Duodenal mucosa (tissue), 2 donors: Measurements from ENCODE around the gene GOPC.

ENCODE experiments used
- H3K27ac ChIP-seq: one replicate; pipeline ENCODE4 v1.7.0; 2013; ENCODE audit warnings: low read depth, low read length
- H3K27me3 ChIP-seq, 2 donors: one replicate each; pipeline ENCODE4 v1.7.0; 2013; ENCODE audit warnings: low read length in 2 of 2, control low read depth in 1 of 2; ENCODE audit not compliant: insufficient read depth in 2 of 2, control insufficient read depth in 1 of 2
- H3K36me3 ChIP-seq, 2 donors: one replicate each; pipeline ENCODE4 v1.7.0; 2013; ENCODE audit warnings: low read length in 2 of 2, control low read depth in 1 of 2; ENCODE audit not compliant: insufficient read depth in 2 of 2, control insufficient read depth in 1 of 2
- H3K4me1 ChIP-seq, 2 donors: one replicate each; pipeline ENCODE4 v1.7.0; 2013; ENCODE audit warnings: low read length in 2 of 2, control low read depth in 1 of 2; ENCODE audit not compliant: insufficient read depth in 2 of 2, control insufficient read depth in 1 of 2
- H3K4me3 ChIP-seq, 2 donors: one replicate each; pipeline ENCODE4 v1.7.0; 2013; ENCODE audit warnings: low read length in 2 of 2, low read depth in 1 of 2
- H3K9ac ChIP-seq, 2 donors: one replicate each; pipeline ENCODE4 v1.7.0; 2013; ENCODE audit warnings: low read length in 2 of 2, low read depth in 1 of 2
- H3K9me3 ChIP-seq, 2 donors: one replicate each; pipeline ENCODE4 v1.7.0; 2013; ENCODE audit warnings: low read length in 2 of 2, control low read depth in 1 of 2; ENCODE audit not compliant: control insufficient read depth in 1 of 2

Gene GOPC

DNA sequence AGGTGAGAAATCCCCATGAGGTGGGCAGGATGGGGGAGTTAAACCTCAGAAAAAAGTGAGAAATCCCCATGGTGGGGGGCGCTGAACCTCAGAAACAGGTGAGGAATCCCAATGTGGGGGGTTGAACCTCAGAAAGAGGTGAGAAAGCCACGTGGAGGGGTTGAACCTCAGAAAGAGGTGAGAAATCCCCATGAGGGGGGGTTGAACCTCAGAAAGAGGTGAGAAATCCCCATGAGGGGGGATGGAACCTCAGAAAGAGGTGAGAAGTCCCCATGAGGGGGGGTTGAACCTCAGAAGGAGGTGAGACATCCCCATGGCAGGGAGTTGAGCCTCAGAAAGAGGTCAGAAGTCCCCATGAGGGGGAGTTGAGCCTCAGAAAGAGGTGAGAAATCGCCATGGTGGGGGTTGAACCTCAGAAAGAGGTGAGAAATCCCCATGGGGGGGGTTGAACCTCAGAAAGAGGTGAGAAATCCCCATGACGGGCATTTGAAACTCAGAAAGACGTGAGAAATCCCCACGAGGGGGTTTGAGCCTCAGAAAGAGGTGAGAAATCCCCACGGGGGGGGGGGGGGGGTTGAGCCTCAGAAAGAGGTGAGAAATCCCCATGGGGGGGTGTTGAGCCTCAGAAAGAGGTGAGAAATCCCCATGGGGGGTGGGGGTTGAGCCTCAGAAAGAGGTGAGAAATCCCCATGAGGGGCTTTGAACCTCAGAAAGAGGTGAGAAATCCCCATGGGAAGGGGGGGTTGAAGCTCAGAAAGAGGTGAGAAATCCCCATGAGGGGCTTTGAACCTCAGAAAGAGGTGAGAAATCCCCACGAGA, 14.3 kb upstream of the GOPC start:
- Histone ChIP-seq H3K9me3 (no peaks in the 10 kb centered on the region), H3K27ac (no peak overlapping the region), H3K4me3 (no peak overlapping the region), H3K9ac (no peak overlapping the region), H3K4me1 (no peaks in the 10 kb centered on the region), H3K27me3 (no peaks in the 10 kb centered on the region), H3K36me3 (no peaks in the 10 kb centered on the region)

DNA sequence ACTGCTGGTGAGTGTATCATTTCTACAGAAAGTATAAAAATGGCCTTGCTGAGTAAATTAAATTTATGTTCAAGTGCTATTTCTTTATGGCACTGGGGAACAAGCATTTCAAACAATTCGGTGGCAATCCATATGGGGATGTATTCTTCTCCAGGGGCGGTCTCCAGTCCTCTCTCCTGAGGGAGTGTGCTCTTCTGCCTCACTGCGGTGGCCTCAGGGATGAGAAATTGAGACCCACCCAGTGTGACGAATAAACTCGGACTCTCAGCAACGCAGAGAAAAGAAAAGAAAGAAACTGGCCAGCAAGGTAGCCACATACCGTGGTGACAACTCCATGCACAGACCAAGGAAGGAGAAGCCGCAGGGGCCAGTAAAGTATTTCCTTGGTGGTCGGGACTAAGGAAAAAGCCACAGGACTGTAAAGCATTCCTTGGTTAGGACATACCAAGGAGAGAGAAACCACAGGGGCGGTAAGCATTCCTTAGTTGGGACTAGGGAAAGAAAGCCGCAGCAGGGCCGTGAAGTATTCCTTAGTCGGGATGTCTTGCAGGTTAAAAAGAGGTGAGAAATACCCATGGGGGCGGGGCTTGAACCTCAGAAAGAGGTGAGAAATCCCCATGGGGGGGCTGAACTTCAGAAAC, 13.6 kb upstream of the GOPC start:
- Histone ChIP-seq H3K27ac (no peak overlapping the region), H3K9me3 (no peaks in the 10 kb centered on the region), H3K9ac (no peak overlapping the region), H3K27me3 (no peaks in the 10 kb centered on the region), H3K4me1 (no peaks in the 10 kb centered on the region), H3K36me3 (no peaks in the 10 kb centered on the region), H3K4me3 (no peak overlapping the region)

DNA sequence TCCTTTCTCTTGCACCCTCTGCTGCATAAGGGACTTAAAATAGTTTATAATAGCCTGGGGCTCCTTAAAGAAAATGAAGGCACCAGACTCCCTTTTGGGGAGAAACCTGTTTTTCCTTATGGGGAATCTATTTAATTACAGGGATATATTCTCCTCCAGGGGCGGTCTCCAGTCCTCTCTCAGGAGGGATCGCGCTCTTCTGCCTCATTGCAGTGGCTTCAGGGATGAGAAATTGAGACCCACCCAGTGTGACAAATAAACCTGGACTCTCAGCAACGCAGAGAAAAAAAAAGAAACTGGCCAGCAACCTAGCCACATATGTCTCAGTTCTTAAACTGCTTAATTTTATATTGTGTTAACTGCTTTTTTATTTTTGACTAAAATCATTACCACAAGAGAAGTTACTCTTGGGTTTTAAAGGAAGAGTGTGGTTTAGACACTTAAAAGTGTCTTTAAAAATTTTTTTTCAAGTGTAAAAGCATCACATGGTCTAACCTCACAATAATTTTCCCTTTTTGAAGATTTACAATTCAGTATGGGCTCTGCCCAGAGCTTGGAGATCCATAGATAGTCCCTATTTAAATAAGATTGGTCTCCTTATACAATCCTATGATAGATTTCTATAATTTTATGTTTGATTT, 11.7 kb upstream of the GOPC start:
- H3K9me3 ChIP-seq: no peaks in the 10 kb centered on the region
- no peak overlapping the region for H3K4me3 ChIP-seq
- H3K27me3 ChIP-seq: no peaks in the 10 kb centered on the region
- no peak overlapping the region for H3K27ac ChIP-seq
- no peaks in the 10 kb centered on the region for H3K36me3 ChIP-seq
- no peak overlapping the region for H3K9ac ChIP-seq
- H3K4me1 ChIP-seq: no peaks in the 10 kb centered on the region

DNA sequence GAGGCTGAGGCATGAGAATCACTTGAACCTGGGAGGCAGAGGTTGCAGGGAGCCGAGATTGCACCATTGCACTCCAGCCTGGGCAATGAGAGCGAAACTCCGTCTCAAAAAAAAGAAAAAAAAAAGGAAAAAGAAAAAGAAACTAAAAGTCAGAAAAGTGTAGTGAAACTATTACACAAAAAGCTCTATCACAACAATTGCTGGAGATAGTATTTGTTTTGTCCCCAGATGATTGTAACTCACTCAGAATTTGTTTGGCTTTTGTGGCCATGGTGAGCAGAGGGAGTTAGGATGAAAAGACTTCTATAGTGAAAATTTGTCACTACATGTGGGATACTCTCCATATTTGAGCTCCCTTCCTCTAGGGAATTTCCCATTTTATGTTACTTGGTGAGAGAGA, 5.2 kb upstream of the GOPC start:
- no peaks in the 10 kb centered on the region for H3K9me3 ChIP-seq

DNA sequence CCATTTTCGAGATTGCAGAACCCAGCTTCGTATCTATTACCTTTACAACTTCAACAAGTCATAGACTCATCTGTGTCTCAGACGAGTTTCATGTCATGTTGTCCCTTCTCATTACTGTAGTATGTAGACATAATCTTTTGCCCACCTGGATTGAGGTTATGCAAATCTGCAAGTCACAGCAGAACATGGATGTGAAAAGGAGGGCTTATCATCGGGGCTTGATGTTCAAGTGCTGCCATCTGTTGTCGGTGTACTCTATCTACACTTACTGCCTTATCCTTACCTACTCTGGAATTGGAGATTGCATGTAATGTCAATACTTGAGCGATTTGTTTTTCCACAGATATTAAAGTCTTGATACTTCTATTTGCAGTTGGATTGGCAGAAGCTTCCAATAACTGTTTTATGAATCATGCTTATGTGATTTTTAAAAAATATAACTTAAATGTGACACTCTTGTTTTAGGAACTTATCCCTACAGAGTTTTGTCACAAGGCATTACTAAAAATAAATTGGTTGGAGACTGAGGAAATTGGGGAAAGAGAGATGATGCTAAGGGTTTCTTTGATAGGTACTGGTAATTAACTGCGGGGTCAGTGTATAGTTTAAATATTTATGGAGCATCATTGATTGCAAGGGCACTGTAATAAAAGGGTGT, 3.0 kb upstream of the GOPC start:
- Histone ChIP-seq H3K9me3 (no peaks in the 10 kb centered on the region), H3K4me3 (no peak overlapping the region), H3K9ac (no peak overlapping the region), H3K27me3 (no peaks in the 10 kb centered on the region), H3K36me3 (no peaks in the 10 kb centered on the region), H3K4me1 (peaks cover 9 to 15% of the 10 kb centered on the region in 2 donors), H3K27ac (no peak overlapping the region)

More for the DNA sequence above, 5.2 kb upstream of the GOPC start:
- Histone ChIP-seq H3K36me3 (no peaks in the 10 kb centered on the region), H3K27me3 (no peaks in the 10 kb centered on the region), H3K4me1 (peaks cover 4 to 6% of the 10 kb centered on the region in 2 donors), H3K27ac (no peak overlapping the region), H3K9ac (no peak overlapping the region), H3K4me3 (no peak overlapping the region)

DNA sequence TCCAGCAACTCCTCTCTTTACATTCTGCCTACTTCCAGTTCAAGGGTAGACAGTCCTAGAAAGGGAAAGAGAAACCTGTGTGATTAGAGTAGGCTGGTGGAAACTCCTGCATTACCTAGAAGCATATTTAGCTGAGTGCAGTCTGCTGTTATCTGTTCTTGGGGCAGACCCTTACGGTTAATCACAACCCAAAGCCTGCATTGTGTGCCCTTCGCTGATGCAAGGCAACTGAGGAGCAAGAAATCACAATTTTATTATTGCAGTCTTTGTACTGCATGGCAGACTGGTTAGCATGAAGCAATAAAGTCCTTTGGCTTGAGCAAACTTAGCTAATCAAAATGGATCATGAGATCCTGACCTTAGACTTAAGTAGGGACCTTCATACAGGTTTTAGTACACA, 1.5 kb upstream of the GOPC start:
- no peak overlapping the region for H3K27ac ChIP-seq
- no peaks in the 10 kb centered on the region for H3K36me3 ChIP-seq
- H3K4me1 ChIP-seq: peaks cover 19 to 21% of the 10 kb centered on the region in 2 donors
- H3K27me3 ChIP-seq: no peaks in the 10 kb centered on the region
- H3K9ac ChIP-seq: no peak overlapping the region
- no peak overlapping the region for H3K4me3 ChIP-seq
- no peaks in the 10 kb centered on the region for H3K9me3 ChIP-seq

DNA sequence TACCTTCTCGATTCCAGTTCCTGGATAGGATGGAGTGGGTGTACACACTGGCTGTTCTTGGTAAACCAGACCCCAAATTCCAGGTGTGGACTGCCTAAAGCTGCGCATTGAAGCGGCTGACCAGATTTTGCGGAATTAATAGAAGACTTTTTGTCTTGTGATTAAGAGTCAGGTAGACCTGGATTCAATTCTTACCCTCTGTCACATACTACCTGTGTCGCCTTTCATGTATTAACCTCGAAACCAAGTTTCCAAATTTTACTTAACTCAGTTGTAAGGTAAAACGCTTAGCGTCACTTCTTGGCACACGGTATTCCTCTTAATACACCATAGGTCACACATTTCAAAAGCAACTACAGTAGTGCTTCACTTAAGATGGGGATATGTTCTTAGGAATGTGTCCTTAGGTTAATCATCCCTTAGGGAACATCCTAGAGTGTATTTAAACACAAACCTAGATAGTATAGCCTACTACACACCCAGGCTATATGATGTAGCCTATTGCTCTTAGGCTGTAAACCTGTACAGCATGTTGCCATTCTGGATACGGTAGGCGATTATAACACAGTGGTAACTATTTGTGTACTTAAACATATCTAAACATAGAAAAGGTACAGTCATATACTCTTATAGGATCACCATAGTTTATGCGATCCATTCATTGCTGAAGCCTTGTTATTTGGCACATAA, 733 bp upstream of the GOPC start:
- Histone ChIP-seq H3K27me3 (no peaks in the 10 kb centered on the region), H3K9me3 (no peaks in the 10 kb centered on the region), H3K4me3 (peak overlapping the region; percentile 97 to 98), H3K4me1 (peaks cover 19 to 21% of the 10 kb centered on the region in 2 donors), H3K9ac (peak overlapping the region; percentile 77 to 92), H3K36me3 (peaks cover 0 to 3% of the 10 kb centered on the region in 2 donors), H3K27ac (peak overlapping the region; percentile 83)

DNA sequence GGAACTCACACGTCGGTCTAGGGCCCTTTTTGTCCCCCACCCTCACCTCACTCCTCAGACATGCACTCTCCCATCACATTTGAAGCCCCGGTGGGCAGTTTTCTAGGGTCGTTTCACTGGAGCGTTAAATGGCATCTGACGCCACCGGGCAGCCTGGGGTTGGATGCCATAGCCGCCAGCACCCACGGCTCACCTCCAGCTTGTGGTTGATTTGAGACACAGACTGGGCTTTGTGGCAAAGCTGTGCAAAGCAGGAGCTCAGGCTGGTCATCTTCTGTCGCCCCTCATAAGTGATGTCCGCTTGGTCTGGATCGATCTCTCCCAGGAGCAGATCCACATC, 530 bp downstream of the GOPC start:
- H3K9ac ChIP-seq: peak overlapping the region; percentile 77 to 92
- peaks cover 0 to 7% of the 10 kb centered on the region in 2 donors for H3K36me3 ChIP-seq
- H3K4me1 ChIP-seq: peaks cover 19 to 21% of the 10 kb centered on the region in 2 donors
- no peaks in the 10 kb centered on the region for H3K9me3 ChIP-seq
- no peaks in the 10 kb centered on the region for H3K27me3 ChIP-seq
- peak overlapping the region; percentile 97 to 98 for H3K4me3 ChIP-seq
- H3K27ac ChIP-seq: peak overlapping the region; percentile 80

DNA sequence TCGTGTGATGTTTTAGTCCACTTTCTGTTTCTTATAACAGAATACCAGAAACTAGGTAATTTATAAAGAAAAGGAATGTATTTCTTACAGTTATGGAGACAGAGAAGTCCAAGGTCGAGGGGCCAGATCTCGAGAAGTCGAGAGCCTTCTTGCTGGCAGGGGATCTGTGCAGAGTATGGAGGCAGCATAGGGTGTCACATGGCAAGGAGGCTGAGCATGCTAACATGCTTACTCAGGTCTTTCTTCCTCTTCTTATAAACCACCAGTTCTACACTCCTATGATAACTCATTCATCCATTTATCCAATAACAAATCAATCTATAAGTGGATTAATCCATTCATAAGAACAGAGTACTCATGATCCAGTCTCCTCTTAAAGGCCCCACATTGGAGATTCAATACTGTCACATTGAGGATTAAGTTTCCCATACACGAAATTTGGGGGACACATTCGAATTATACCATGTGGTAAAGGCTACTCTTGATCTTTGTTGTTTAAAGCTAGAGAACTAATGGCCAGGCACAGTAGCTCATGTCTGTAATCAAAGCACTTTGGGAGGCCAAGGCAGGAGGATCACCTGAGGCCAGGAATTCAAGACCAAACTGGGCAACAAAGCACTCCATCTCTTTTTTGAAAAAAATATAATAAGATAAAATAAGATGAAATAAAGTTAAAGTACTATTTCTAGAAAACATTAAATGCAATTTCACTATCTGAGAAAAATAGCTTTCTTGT, 2.1 kb downstream of the GOPC start:
- no peaks in the 10 kb centered on the region for H3K9me3 ChIP-seq
- H3K27me3 ChIP-seq: no peaks in the 10 kb centered on the region
- no peak overlapping the region for H3K27ac ChIP-seq
- peak overlapping the region; percentile 97 to 98 for H3K4me3 ChIP-seq
- peaks cover 19 to 22% of the 10 kb centered on the region in 2 donors for H3K4me1 ChIP-seq
- H3K36me3 ChIP-seq: peaks cover 0 to 7% of the 10 kb centered on the region in 2 donors
- no peak overlapping the region for H3K9ac ChIP-seq
